Pancreas (tissue), 10 donors: Measurements from ENCODE around the gene NEDD9. TPM values are rescaled to one million over a fixed set of nuclear protein-coding genes. Genes with fewer than 3 reads are reported as not detected.

ENCODE experiments used
- ATAC-seq, 4 donors: fragments of 200-7000 bp; cut with Tn5 transposase; one replicate each; pipeline versions ENCODE4 v1.8.0 to v1.9.1; 2020; ENCODE audit warnings: mild to moderate bottlenecking in 4 of 4, moderate library complexity in 4 of 4
- DNase-seq, 6 donors: peaks; one replicate each; pipeline ENCODE4 v3.0.0-alpha.2; 2020
- FAIRE-seq: peaks from 2 replicates; lab custom pipeline; 2012; peaks lifted over from hg19 to GRCh38; lab: Jason Lieb, UNC
- H3K27ac ChIP-seq, 4 donors: fragments of 200-600 bp; sonication (generic); 1 replicate in 3 of 4; 2 replicates in 1 of 4; pipeline versions ENCODE4 v1.5.0 to v1.8.0; 2020
- H3K27me3 ChIP-seq, 4 donors: fragments of 200-600 bp; one replicate each; pipeline ENCODE4 v1.8.0; 2021
- H3K36me3 ChIP-seq, 3 donors: fragments of 200-600 bp; sonication (generic) in 1 of 3; one replicate each; pipeline versions ENCODE4 v1.5.0 to v1.8.0; 2020 to 2021
- H3K4me1 ChIP-seq, 3 donors: fragments of 200-600 bp; one replicate each; pipeline ENCODE4 v1.8.0; 2021
- H3K4me3 ChIP-seq, 4 donors: fragments of 200-600 bp; sonication (generic) in 2 of 4; one replicate each; pipeline versions ENCODE4 v1.5.0 to v1.8.0; 2020 to 2021
- H3K9me3 ChIP-seq, 4 donors: fragments of 200-600 bp; one replicate each; pipeline ENCODE4 v1.8.0; 2021
- CTCF ChIP-seq, 4 donors: fragments of 200-600 bp; sonication (generic) in 3 of 4; IDR thresholded peaks; one replicate each; pipeline versions ENCODE4 v1.5.0 to v1.8.0; 2021; ENCODE audit warnings: antibody characterized with exemption in 4 of 4
- whole genome bisulfite sequencing, 2 donors: extraction: QIAGEN DNeasy Blood & Tissue Kit; methylation state at CpG; one replicate each; pipeline ENCODE4 v1.1.7; 2013; 5-methylcytosine and 5-hydroxymethylcytosine counted together
- intact Hi-C, 3 donors: fragments of 100-400 bp; cut with DNase I; formaldehyde crosslinking; loops; one replicate each; pipeline versions ENCODE4 v1.11.1 to v1.14.2; 2022
- polyA plus RNA-seq, 2 donors: library from polyadenylated mRNA; stranded (reverse); fragments of 200-250 nt; gene quantifications; one replicate each; pipeline ENCODE4 v1.2.3, GENCODE V29; 2013
- total RNA-seq, 6 donors: library from RNA; stranded (reverse); fragmentation: NEBNext Ultra II Directional in 4 of 6; extraction: Animal tissue kit (Norgen Biotek cat#: 25700) in 4 of 6; gene quantifications; one replicate each; pipeline versions ENCODE4 v1.2.1 to v1.2.4, GENCODE V29; 2021 to 2023
- donor health status: healthy with polysubstance abuse.
- donor health status: DM: no; HTN: no; CAD: no; lungs with moderate emphysema.
- donor health status: DM: no; HTN: no; CAD: no.
- donor health status: control.
- donor health status: control.
- donor health status: Bipolar disorder and iron deficiency.
- donor health status: DM: yes; HTN: yes; CAD: no.
- donor health status: DM: no; HTN: no; CAD: no.
- donor health status: DM: no; HTN: no; CAD: no.
- donor health status: DM: yes; HTN: yes; CAD: no.

NEDD9 gene
- total and polyA plus RNA-seq, 8 donors, result 4.8 to 13.2 (median 8.3) TPM

GRCh38 chr6:11203306-11204004, 29.0 kb downstream of the NEDD9 start:
- ATAC-seq (no peak), DNase-seq (no peak), FAIRE-seq (no peak)
- no peak overlapping the region for H3K4me3 ChIP-seq
- H3K27ac ChIP-seq, result peak overlapping the region; percentile 9 to 74 (median 54)
- no peaks in the 10 kb centered on the region for H3K36me3 ChIP-seq
- H3K27me3 ChIP-seq, result no peaks in the 10 kb centered on the region
- H3K4me1 ChIP-seq, result peaks cover 5 to 24% (median 5%) of the 10 kb centered on the region in 3 donors
- 78 to 81% methylated on average over 6 of the region's 6 CpGs for WGBS, 2 donors
- TF ChIP-seq CTCF (IDR thresholded peaks at IDR 0.05), result no peak
- intact Hi-C loops, result no loop called here
- no peaks in the 10 kb centered on the region for H3K9me3 ChIP-seq

GRCh38 chr6:11202513-11203305, 29.8 kb downstream of the NEDD9 start:
- peak overlapping the region; percentile 9 to 74 (median 54) for H3K27ac ChIP-seq
- H3K36me3 ChIP-seq, result no peaks in the 10 kb centered on the region
- H3K9me3 ChIP-seq, result no peaks in the 10 kb centered on the region
- FAIRE-seq, result no peak
- H3K27me3 ChIP-seq, result no peaks in the 10 kb centered on the region
- TF ChIP-seq CTCF (IDR thresholded peaks at IDR 0.05), result no peak
- peaks cover 5 to 23% (median 5%) of the 10 kb centered on the region in 3 donors for H3K4me1 ChIP-seq
- intact Hi-C loops, result no loop called here
- WGBS, 2 donors, result 53 to 54% methylated on average over 9 of the region's 9 CpGs
- ATAC-seq, result peak in 3 of 4 donors; percentile 22 to 68 (median 33)
- H3K4me3 ChIP-seq, result no peak overlapping the region
- peak in 2 of 6 donors; percentile 43 to 47 for DNase-seq

- WGBS, 2 donors, result 40 to 52% methylated on average over 4 of the region's 4 CpGs
- H3K36me3 ChIP-seq, result no peaks in the 10 kb centered on the region
- intact Hi-C loops, result no loop called here
- H3K4me3 ChIP-seq, result no peak overlapping the region
- peak overlapping the region; percentile 9 to 74 (median 54) for H3K27ac ChIP-seq
- H3K9me3 ChIP-seq, result no peaks in the 10 kb centered on the region
- peaks cover 5 to 17% (median 5%) of the 10 kb centered on the region in 3 donors for H3K4me1 ChIP-seq
- ATAC-seq (peak in 3 of 4 donors; percentile 43 to 65 (median 48)), FAIRE-seq (no peak), DNase-seq (no peak)
- TF ChIP-seq CTCF (IDR thresholded peaks at IDR 0.05), result no peak
- H3K27me3 ChIP-seq, result no peaks in the 10 kb centered on the region
Observed at GRCh38 chr6:11201772-11202512, 30.5 kb downstream of the NEDD9 start.

- DNase-seq, result no peak
- Histone ChIP-seq H3K36me3 (no peaks in the 10 kb centered on the region), H3K4me3 (no peak overlapping the region), H3K27ac (no peak overlapping the region), H3K27me3 (no peaks in the 10 kb centered on the region), H3K4me1 (peaks cover 0 to 8% (median 5%) of the 10 kb centered on the region in 3 donors), H3K9me3 (no peaks in the 10 kb centered on the region)
- no peak for TF ChIP-seq CTCF (IDR thresholded peaks at IDR 0.05)
- WGBS, 2 donors, result 65 to 67% methylated on average over 3 of the region's 3 CpGs
- intact Hi-C loops, result no loop called here
- FAIRE-seq, result no peak
- no peak for ATAC-seq
Observed at GRCh38 chr6:11201015-11201414, 31.5 kb downstream of the NEDD9 start.
